ENCODE data around the gene CLN5. TPM values are rescaled to one million over a fixed set of nuclear protein-coding genes. Genes with fewer than 3 reads are reported as not detected.
A peak's percentile ranks its signal among the peaks of the same experiment; 100 is the strongest.

CLN5 gene
- total RNA-seq, 2 donors from 2014 or later = 9.9 to 29.0 TPM

DNA sequence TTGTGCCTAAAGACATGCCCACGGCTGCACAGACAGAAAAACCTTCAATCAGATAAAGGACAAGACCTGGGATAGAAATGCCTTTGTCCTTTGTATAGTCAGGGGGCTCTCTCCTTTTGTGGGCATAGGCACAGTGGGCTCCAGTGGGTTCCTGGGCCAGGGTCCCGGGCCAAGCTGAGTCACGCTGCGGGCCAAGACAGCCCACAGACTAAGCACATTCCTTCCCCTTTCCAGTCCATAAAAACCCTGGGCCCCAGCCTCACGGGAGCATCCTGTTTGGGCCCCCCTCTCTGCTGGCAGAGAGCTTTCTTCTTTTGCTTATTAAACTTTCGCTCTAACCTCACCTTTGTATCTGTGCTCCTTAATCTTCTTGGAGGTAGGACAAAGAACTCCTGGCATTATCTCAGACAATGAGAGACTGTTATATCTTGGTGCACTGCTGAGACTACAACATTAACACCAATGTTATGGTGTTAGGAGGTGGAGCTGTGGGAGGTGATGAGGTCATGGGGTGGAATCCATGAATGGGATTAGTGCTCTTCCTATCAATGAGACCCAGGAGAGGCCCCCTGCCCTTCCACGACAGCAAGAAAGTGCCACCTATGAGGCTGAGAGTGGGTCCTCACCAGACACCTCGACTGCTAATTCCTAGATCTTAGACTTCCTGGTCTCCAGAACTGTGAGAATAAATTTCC, 55.9 kb downstream of the CLN5 start:
- Mint-ChIP-seq H3K4me1 (no peaks in the 10 kb centered on the region), H3K4me3 (no peak overlapping the region), H3K9me3 (no peaks in the 10 kb centered on the region), H3K27me3 (no peaks in the 10 kb centered on the region), H3K36me3 (ENCODE audit: low read depth) (peaks cover 82% of the 10 kb centered on the region), H3K27ac (peak overlapping the region; percentile 60)
- ATAC-seq (replicated peaks) = no peak

- peak overlapping the region; percentile 60 for H3K27ac Mint-ChIP-seq
- H3K27me3 Mint-ChIP-seq = no peaks in the 10 kb centered on the region
- H3K9me3 Mint-ChIP-seq = no peaks in the 10 kb centered on the region
- no peak overlapping the region for H3K4me3 Mint-ChIP-seq
- peaks cover under 1% of the 10 kb centered on the region for H3K4me1 Mint-ChIP-seq
- peaks cover 86% of the 10 kb centered on the region for H3K36me3 Mint-ChIP-seq (ENCODE audit: low read depth)
- no peak for ATAC-seq (replicated peaks)
These were observed 56.8 kb downstream of the CLN5 start for GRCh38 chr13:77048681-77049080.

GRCh38 chr13:77053192-77053591, 61.3 kb downstream of the CLN5 start:
- H3K9me3 Mint-ChIP-seq = no peaks in the 10 kb centered on the region

More at GRCh38 chr13:77053192-77053591, 61.3 kb downstream of the CLN5 start:
- ATAC-seq (replicated peaks) = no peak
- no peak overlapping the region for H3K27ac Mint-ChIP-seq
- H3K4me3 Mint-ChIP-seq = no peak overlapping the region
- no peaks in the 10 kb centered on the region for H3K27me3 Mint-ChIP-seq
- H3K36me3 Mint-ChIP-seq (ENCODE audit: low read depth) = peaks cover 90% of the 10 kb centered on the region
- peaks cover 5% of the 10 kb centered on the region for H3K4me1 Mint-ChIP-seq

Other genes starting within 250 kb of the CLN5 start
- 1 to 10 TPM; 6.7 to 8.3 TPM for gene KCTD12, start 105.7 kb upstream of the CLN5 start, total RNA-seq
- not detected for gene ACOD1, start 43.6 kb upstream of the CLN5 start, total RNA-seq
- 10 to 100 TPM; 38.9 to 53.3 TPM for gene FBXL3, start 35.1 kb downstream of the CLN5 start, total RNA-seq